Liver (tissue), 9 donors: ENCODE measurements around the gene CNOT3. TPM values are rescaled to one million over a fixed set of nuclear protein-coding genes. Genes with fewer than 3 reads are reported as not detected.

Experiments
- DNase-seq: peaks from one replicate; pipeline ENCODE4 v3.0.0-alpha.2; 2017; ENCODE audit warnings: low spot score
- H3K27ac ChIP-seq, 2 donors: one replicate each; pipeline ENCODE4 v1.7.0; 2013; ENCODE audit warnings: inconsistent platforms in 2 of 2, low read length in 2 of 2, control low read depth in 1 of 2, low read depth in 1 of 2, mild to moderate bottlenecking in 1 of 2
- H3K27me3 ChIP-seq, 4 donors: one replicate each; pipeline versions ENCODE4 v1.6.1 to v1.7.0; 2013; ENCODE audit warnings: low read length in 3 of 4, inconsistent platforms in 1 of 4, mild to moderate bottlenecking in 1 of 4, moderate library complexity in 1 of 4; ENCODE audit not compliant: control insufficient read depth in 4 of 4, insufficient read depth in 4 of 4
- H3K36me3 ChIP-seq, 4 donors: one replicate each; pipeline versions ENCODE4 v1.6.1 to v1.7.0; 2013; ENCODE audit warnings: low read length in 3 of 4, mild to moderate bottlenecking in 3 of 4, low read depth in 1 of 4, moderate library complexity in 1 of 4; ENCODE audit not compliant: control insufficient read depth in 4 of 4, insufficient read depth in 3 of 4
- H3K4me1 ChIP-seq, 4 donors: one replicate each; pipeline versions ENCODE4 v1.6.1 to v1.7.0; 2013; ENCODE audit warnings: low read length in 3 of 4, mild to moderate bottlenecking in 3 of 4, moderate library complexity in 1 of 4; ENCODE audit not compliant: control insufficient read depth in 4 of 4, insufficient read depth in 4 of 4
- H3K4me3 ChIP-seq, 3 donors: one replicate each; pipeline versions ENCODE4 v1.6.1 to v1.7.0; 2013; ENCODE audit warnings: low read length in 3 of 3, control low read depth in 1 of 3, low read depth in 1 of 3, mild to moderate bottlenecking in 1 of 3
- H3K9ac ChIP-seq, 2 donors: one replicate each; pipeline ENCODE4 v1.7.0; 2013; ENCODE audit warnings: low read length in 2 of 2, mild to moderate bottlenecking in 2 of 2, moderate library complexity in 2 of 2, control low read depth in 1 of 2, low read depth in 1 of 2
- H3K9me3 ChIP-seq, 4 donors: one replicate each; pipeline versions ENCODE4 v1.6.1 to v1.7.0; 2013; ENCODE audit warnings: low read length in 3 of 4; ENCODE audit not compliant: control insufficient read depth in 4 of 4
- CTCF ChIP-seq: fragments of 150-350 bp; IDR thresholded peaks from 2 replicates; pipeline ENCODE4 v1.5.1; 2017; ENCODE audit warnings: improper control_type of control experiment, low read depth, low read length; ENCODE audit not compliant: missing input control
- EGR1 ChIP-seq, 2 donors: IDR thresholded peaks; 2 replicates each; pipeline ENCODE4 v1.6.1; 2016 to 2018; ENCODE audit warnings: antibody characterized with exemption in 2 of 2, low read depth in 2 of 2
- FOXA1 ChIP-seq: IDR thresholded peaks from 2 replicates; pipeline ENCODE4 v1.6.1; 2016; ENCODE audit warnings: antibody characterized with exemption
- FOXA2 ChIP-seq: IDR thresholded peaks from 2 replicates; pipeline ENCODE4 v1.6.1; 2016; ENCODE audit warnings: antibody characterized with exemption
- GABPA ChIP-seq, 2 donors: IDR thresholded peaks in 1 of 2; conservative IDR thresholded peaks in 1 of 2; 2 replicates each; pipeline ENCODE4 v1.6.1; 2016; ENCODE audit warnings: antibody characterized with exemption in 2 of 2, mild to moderate bottlenecking in 1 of 2, moderate library complexity in 1 of 2
- JUND ChIP-seq, 2 donors: IDR thresholded peaks; 2 replicates each; pipeline ENCODE4 v1.6.1; 2016; ENCODE audit warnings: antibody characterized with exemption in 2 of 2
- RAD21 ChIP-seq, 2 donors: IDR thresholded peaks; 2 replicates each; pipeline ENCODE4 v1.6.1; 2016; ENCODE audit warnings: antibody characterized with exemption in 2 of 2, mild to moderate bottlenecking in 2 of 2
- REST ChIP-seq: IDR thresholded peaks from 2 replicates; pipeline ENCODE4 v1.6.1; 2016; ENCODE audit warnings: antibody characterized with exemption, mild to moderate bottlenecking
- RXRA ChIP-seq, 2 donors: IDR thresholded peaks; 2 replicates each; pipeline ENCODE4 v1.6.1; 2017 to 2018; ENCODE audit warnings: antibody characterized with exemption in 2 of 2, mild to moderate bottlenecking in 1 of 2
- SP1 ChIP-seq: IDR thresholded peaks from 2 replicates; pipeline ENCODE4 v1.6.1; 2018; ENCODE audit warnings: antibody characterized with exemption, mild to moderate bottlenecking
- TAF1 ChIP-seq: conservative IDR thresholded peaks from 2 replicates; pipeline ENCODE4 v1.6.1; 2016; ENCODE audit warnings: antibody characterized with exemption, mild to moderate bottlenecking
- YY1 ChIP-seq: IDR thresholded peaks from 2 replicates; pipeline ENCODE4 v1.6.1; 2016; ENCODE audit warnings: antibody characterized with exemption, mild to moderate bottlenecking
- ZBTB33 ChIP-seq: IDR thresholded peaks from 2 replicates; pipeline ENCODE4 v1.6.1; 2016; ENCODE audit warnings: antibody characterized with exemption
- WGBS: extraction: QIAGEN DNeasy Blood & Tissue Kit; methylation state at CpG from one replicate; pipeline ENCODE4 v1.1.7; 2013; 5-methylcytosine and 5-hydroxymethylcytosine counted together
- polyA plus RNA-seq, 2 donors: library from polyadenylated mRNA; stranded (reverse) in 1 of 2; unstranded in 1 of 2; fragments of 200-250 nt in 1 of 2; fragments of >200 nt in 1 of 2; fragmentation: Nextera tagmentation in 1 of 2; extraction: Ambion mirVana in 1 of 2; gene quantifications; one replicate each; pipeline versions ENCODE4 v1.2.1 to v1.2.3, GENCODE V29; 2013 to 2015
- total RNA-seq, 2 donors: library from RNA; depleted of rRNA; stranded (reverse); fragments of >200 nt; gene quantifications; one replicate each; pipeline ENCODE4 v1.2.3, GENCODE V29; 2014
- donor health status: healthy.
- donor health status: healthy.
- donor health status: healthy.
- donor health status: healthy.
- donor health status: healthy.

Gene CNOT3
- total RNA-seq: 10 to 100 TPM in 1 of 2 donors, 1 to 10 TPM in 1; 6.3 to 13.0 TPM
- 10 to 100 TPM in 1 of 2 donors, 1 to 10 TPM in 1; 3.7 to 11.9 TPM for polyA plus RNA-seq

GRCh38 chr19:54137699-54138488, at the start of gene CNOT3:
CNOT3 (plus strand) TSS chr19:54137762; CDS start chr19:54142979, 5,217 bp downstream.
- Histone ChIP-seq H3K27me3 (no peaks in the 10 kb centered on the region), H3K27ac (peak within 1 kb of the TSS; percentile 81 to 84), H3K4me3 (peak within 1 kb of the TSS; percentile 68 to 88 (median 79)), H3K36me3 (peaks cover 0 to 10% (median 8%) of the 10 kb centered on the region in 4 donors), H3K4me1 (peaks cover 3 to 35% (median 31%) of the 10 kb centered on the region in 4 donors), H3K9me3 (no peaks in the 10 kb centered on the region), H3K9ac (peak within 1 kb of the TSS; percentile 22 to 43)
- WGBS: under 1% methylated on average over 103 of the region's 103 CpGs
- TF ChIP-seq TAF1 (no peak), YY1 (peak; percentile 98), SP1 (peak; percentile 61)
- peak; percentile 49 for DNase-seq

- no peak overlapping the region for H3K27ac ChIP-seq
- H3K9ac ChIP-seq: no peak overlapping the region
- peaks cover 0 to 5% (median 4%) of the 10 kb centered on the region in 4 donors for H3K4me1 ChIP-seq
- peaks cover 0 to 4% (median 0%) of the 10 kb centered on the region in 4 donors for H3K27me3 ChIP-seq
- no peak for DNase-seq
- H3K4me3 ChIP-seq: no peak overlapping the region
- TF ChIP-seq RAD21 (IDR thresholded peaks at IDR 0.05) (no peak), GABPA (IDR thresholded peaks at IDR 0.05 in 1 of 2, conservative IDR thresholded peaks at IDR 0.05 in 1 of 2) (no peak), FOXA1 (no peak), SP1 (no peak), CTCF (no peak), RXRA (IDR thresholded peaks at IDR 0.05) (no peak)
- H3K9me3 ChIP-seq: no peaks in the 10 kb centered on the region
- 81% methylated on average over 17 of the region's 17 CpGs for WGBS
- H3K36me3 ChIP-seq: no peaks in the 10 kb centered on the region
Observed at GRCh38 chr19:54094426-54095000, 43.0 kb upstream of the CNOT3 start.

- peak overlapping the region in 1 of 3 donors; percentile 20 for H3K4me3 ChIP-seq
- H3K9me3 ChIP-seq: no peaks in the 10 kb centered on the region
- TF ChIP-seq ZBTB33 (no peak), REST (no peak), TAF1 (no peak), EGR1 (IDR thresholded peaks at IDR 0.05; ENCODE audit: low read depth in 2 of 2) (no peak), GABPA (IDR thresholded peaks at IDR 0.05 in 1 of 2, conservative IDR thresholded peaks at IDR 0.05 in 1 of 2) (no peak), FOXA2 (no peak), JUND (IDR thresholded peaks at IDR 0.05) (no peak)
- H3K27me3 ChIP-seq: peaks cover 0 to 4% (median 0%) of the 10 kb centered on the region in 4 donors
- H3K36me3 ChIP-seq: no peaks in the 10 kb centered on the region
- DNase-seq: no peak
- no peak overlapping the region for H3K9ac ChIP-seq
- 67% methylated on average over 22 of the region's 22 CpGs for WGBS
- peaks cover 0 to 5% (median 4%) of the 10 kb centered on the region in 4 donors for H3K4me1 ChIP-seq
- H3K27ac ChIP-seq: no peak overlapping the region
Observed at GRCh38 chr19:54095136-54095858, 42.3 kb upstream of the CNOT3 start.
